ENCODE data around the gene BRIP1.

GRCh38 chr17:61808442-61808841 is 54.9 kb downstream of the BRIP1 start:
- no peak for TF ChIP-seq EZH2 (IDR thresholded peaks at IDR 0.05; ENCODE audit: borderline replicate concordance, control insufficient read depth, low read depth, low read length)
- no peak for TF ChIP-seq CEBPZ (IDR thresholded peaks at IDR 0.05; ENCODE audit: low read depth, low read length)
- no peak for TF ChIP-seq CTCF (IDR thresholded peaks at IDR 0.05 in 2 of 3, conservative IDR thresholded peaks at IDR 0.05 in 1 of 3; ENCODE audit: control insufficient read depth in 2 of 3, extremely low read depth in 1 of 3, insufficient read depth in 1 of 3, low read depth in 3 of 3, low read length in 3 of 3)
- no peak for TF ChIP-seq JUND (IDR thresholded peaks at IDR 0.05; ENCODE audit: low read depth, low read length)
- TF ChIP-seq EP300 (IDR thresholded peaks at IDR 0.05; ENCODE audit: borderline replicate concordance in 1 of 2, control insufficient read depth in 1 of 2, low read depth in 2 of 2, low read length in 2 of 2), result no peak
- TF ChIP-seq KDM1A (IDR thresholded peaks at IDR 0.05; ENCODE audit: borderline replicate concordance), result no peak
- no peak for TF ChIP-seq ELK1 (IDR thresholded peaks at IDR 0.05; ENCODE audit: low read depth, low read length)
